RKO (cell line): ENCODE results near the gene POFUT1.
"Not testable (repeated sequence)": the region's sequence is repeated elsewhere in the genome, so short reads cannot be mapped to it uniquely, and the experiment has no call there.

Experiments
- DNase-seq: peaks from one replicate; pipeline ENCODE4 v3.0.0-alpha.2; 2016; ENCODE audit warnings: low spot score

The POFUT1 gene

DNA sequence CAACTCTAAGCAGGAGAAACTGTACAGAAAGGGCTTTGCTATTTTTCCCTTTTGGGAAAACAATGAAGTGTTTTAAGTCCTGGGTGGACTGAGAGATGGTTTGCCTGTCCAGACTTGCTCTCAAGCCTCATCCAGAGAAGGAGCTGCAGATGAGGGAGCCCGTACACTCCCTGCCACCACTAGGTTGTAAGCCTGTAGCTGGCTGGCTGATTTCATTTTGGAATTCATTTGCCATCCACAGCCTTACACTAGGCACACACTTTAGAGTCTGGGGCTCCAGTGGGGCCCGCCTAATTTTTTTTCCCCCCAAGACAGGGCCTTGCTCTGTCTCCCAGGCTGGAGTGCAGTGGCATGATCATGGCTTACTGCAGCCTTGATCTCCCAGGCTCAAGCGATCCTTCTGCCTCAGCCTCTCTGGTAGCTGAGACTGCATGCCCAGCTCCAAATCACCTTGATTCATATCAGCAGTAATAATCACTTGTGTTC lies 28.4 kb downstream of the POFUT1 start:
- no peak for DNase-seq

DNA sequence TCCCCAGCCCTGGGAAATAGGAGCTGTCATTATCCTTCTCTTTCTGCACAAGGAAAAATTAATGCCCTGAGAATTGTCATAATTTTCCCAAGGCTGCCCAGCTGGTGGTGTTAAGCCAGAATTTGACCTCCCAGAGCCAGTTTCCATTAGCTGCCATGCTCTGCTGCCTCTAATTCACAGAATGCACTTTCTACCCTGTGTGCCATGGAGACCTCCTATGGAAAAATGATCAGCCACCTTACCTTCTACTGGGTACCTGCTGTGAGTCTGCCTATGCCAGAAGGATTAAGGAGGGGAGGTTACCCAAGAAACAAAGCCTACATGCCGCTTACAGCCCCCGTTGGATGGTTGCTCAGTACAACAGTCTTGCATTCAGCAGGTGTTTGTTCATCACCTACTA lies 29.1 kb downstream of the POFUT1 start:
- DNase-seq, result no peak

DNA sequence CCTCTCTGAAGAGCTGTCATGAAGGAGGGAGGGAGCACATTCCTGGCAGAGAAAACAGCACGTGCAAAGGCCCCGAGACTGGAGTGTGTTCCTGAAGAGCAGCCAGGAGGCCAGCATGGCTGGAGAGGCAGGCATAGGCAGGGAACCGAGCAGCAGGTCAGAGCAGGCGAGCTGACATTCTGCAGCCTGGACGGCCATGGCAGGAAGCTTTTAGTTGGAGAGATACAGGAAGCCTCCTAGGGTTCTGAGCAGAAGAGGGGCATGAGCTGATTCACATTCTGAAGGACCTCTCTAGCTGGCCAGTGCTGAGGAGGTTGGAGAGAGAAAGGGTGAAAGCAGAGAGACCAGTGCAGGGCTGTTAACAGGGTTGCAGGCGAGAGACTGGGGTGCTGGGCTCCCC lies 29.7 kb downstream of the POFUT1 start:
- DNase-seq, result no peak

DNA sequence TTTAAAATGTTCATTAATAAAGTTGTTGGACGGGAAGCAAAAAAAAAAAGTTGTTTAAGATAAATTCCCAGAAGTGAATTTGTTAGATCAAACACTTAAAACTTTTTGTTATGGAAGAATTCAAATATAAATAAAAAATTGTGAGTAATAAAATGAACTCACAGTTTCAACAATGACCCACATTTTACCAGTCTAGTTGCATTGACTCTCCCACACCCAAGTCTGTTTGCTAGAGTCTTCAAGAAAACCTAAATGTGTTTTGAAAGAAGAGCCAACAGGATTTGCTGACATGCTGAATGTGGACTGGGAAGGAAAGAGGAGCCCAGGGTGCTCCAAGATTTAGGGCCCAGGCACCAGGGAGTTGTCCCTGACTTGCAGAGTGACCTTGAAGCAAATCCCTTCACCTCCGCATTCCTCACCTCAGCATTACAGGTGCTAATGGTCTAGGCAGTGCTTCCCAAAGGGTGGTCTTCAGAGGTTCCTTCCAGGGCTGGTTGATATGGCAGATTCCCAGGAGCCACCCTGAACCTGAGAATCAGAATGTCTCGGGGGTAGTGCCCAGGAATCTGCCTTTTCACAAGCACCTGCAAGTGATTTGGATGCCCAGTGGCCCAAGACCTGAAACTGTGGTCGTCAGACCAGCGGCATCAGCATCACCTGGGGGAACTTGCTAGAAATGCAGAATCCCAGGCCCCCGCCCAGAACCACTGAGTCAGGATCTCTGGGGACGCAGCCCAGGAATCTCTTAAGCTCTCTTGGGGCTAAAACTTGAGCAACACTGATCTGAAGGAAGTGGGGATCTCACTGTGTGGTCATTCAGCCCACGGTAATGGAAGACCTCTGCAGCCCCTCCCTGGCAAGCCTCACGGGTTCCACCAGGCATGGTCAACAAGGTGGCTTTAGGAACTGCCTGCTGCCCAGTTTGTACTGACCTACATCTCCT lies 31.1 kb downstream of the POFUT1 start:
- DNase-seq, result no peak

DNA sequence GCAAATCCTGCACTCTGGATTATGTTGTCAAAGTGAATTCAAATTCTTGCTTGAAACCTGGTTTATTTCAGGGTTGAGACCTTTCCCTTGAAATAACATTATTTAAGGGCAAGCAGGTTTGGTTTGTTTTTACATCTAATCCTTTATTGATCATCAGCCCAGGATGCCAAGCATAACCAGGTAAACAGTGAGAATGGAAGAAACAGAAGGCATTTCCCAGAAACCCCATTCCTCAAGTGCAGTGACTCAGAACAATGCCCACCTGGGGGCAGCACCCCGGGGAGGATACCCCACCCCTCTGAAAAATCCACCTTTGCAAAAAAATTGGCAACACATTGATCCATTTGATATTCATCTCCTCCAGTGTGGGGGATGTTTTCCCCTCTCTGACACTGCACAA lies 32.5 kb downstream of the POFUT1 start:
- DNase-seq, result no peak

DNA sequence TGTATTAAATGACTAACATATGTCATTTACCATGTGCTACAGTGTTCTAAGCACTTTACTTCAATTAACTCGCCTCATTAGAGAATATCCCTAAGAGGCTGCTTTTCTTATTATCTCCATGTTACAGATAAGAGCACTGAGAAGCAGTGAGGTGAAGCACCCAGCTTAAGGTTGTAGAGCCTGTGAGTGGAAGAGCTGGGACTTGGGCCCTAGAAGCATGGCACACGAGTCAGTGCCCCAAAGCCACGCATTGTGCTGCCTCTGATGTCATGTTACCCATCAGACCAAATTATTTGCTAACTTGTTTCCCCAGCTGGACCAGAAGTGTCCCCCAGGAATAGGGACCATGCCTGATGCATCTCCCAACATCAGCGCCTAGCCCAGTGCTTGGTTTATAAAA lies 34.1 kb downstream of the POFUT1 start:
- no peak for DNase-seq

DNA sequence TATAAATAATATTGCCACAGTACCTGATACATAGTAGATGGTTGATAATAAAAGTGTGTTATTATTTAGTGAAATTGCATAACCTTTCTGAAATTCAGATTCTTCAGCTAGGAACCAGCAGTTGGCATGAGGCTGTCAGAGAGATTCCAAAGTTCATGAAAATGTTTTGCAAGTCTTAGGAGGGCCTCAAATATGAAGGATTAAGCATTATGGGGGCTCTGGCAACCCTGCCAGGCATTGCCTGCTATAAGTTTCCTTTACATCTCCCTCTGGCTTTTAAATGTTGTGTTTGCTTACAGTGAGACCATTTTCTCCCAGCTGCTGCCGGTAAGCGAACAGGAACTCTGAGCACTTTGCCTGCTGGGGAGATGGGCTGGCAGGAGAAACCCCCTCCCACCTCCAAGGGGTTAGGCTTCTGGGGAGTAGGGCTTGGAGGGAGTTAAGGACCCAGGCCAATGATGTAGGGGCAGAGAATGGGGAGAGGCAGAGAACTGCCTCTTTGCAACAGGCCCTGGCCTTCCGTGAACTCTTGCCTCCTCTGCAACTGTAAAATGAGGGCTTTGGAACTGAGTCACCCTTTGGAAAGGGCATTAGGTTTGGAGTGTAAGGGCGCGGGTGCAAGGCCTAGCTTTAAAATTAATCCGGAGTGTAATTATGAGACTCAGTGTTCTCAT lies 36.6 kb downstream of the POFUT1 start:
- DNase-seq, result no peak

DNA sequence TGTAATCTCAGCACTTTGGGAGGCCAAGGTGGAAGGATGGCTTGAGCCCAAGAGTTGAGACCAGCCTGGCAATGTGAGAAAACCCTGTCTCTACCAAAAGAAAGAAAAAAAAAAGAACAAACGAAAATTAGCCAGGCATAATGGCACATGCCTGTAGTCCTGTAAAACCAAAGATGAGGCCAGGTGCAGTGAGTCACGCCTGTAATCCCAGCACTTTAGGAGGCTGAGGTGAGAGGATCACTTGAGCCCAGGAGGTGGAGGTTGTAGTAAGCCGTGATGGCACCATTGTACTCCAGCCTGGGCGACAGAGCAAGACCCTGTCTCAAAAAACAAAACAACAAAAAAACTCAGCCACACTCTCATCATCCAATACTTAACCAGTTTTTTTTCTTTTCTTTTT lies 37.3 kb downstream of the POFUT1 start:
- no peak for DNase-seq

DNA sequence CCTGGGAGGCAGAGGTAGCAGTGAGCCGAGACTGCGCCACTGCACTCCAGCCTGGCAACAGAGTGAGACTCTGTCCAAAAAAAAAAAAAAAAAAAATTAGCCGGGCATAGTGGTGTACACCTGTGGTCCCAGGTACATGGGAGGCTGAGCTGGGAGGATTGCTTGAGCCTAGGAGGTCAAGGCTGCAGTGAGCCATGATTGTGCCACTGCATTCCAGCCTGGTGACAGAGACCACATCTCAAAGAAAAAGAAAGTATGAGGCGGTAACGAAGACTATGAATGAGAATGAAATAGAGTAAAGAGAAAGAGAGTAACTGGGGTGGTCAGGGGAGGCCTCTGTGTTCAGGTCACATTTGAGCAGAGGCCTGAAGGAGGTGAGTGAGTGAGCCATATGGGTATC lies 38.5 kb downstream of the POFUT1 start:
- DNase-seq, result not testable (repeated sequence)

DNA sequence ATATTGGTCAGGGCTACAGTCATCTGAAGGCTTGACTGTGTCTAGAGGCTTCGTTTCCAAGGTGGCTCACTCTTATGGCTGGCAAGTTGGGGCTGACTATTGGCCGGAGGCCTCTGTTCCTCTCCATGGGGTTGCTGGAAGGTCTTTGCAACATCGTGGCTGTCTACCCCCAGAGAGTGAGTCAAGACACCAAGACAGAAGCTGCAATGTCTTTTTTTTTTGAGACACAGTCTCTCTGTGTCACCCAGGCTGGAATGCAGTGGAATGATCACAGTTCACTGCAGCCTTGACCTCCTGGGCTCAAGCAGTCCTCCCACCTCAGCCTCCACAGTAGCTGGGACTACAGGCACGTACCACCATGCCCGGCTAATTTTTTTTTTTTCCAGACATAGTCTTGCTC lies 40.4 kb downstream of the POFUT1 start:
- DNase-seq, result no peak

DNA sequence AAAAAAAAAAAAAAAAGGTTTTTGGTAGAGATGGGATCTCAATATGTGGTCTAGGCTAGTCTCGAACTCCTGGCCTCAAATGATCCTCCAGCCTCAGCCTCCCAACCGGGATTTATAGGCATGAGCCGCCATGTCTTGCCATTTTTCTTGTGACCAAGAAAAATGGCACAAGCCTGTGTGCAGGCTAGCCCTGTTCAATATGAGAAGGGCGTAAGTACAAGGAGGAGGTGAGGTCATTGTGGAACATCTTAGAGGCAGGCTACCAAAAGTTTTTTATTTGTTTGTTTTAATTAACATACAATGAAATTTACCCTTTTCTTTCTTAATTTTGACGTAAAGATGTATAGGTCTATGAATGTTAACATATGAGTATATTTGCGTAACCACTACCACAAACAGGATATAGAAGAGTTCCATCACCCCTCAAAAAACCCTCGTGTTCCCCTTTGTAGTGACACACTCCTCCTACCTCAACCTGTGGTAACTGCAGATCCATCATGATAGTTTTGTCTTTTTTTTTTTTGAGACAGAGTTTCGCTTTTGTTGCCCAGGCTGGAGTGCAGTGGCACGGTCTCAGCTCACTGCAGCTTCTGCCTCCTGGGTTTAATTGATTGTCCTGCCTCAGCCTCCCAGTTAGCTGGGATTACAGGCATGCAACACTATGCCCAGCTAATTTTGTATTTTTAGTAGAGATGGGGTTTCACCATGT lies 41.5 kb downstream of the POFUT1 start:
- DNase-seq, result no peak

DNA sequence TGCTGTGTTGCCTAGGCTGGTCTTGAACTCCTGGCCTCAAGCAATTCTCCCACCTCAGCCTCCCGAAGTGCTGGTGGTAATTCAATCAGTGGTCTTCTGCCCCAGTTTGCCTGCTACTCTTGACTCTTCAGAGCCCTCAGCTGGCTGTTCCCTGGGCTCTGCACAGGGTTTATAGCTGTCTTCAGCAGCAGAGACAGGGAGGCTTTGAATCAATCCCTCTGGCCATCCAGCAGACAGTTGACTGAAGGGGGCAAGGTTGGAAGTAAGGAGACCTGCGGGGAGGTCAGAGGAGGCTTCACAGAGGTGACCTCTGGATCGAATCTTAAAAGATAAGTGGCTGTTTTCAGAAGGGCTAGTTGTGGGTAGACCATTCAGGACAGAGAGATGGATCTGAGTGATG lies 43.8 kb downstream of the POFUT1 start:
- DNase-seq, result no peak

DNA sequence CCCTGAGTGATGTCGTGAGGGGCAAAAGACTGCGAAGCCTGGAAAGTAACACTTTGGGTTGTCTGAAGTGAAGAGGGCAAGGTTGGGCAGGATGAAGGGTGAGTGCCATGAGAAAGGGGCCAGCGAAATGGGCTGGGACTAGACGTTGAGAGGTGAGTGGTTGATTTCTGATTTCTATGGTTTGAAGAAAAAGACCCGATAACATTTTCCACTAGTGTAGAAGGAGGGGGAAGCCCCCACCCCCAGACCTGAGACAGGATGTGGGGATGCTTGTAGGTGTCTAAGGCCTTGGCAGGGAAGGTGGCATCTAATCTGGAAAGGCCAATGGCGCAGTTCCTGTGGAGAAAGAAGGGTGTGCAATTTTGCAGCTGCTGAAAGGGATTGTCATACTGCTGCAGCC lies 44.5 kb downstream of the POFUT1 start:
- DNase-seq, result no peak

DNA sequence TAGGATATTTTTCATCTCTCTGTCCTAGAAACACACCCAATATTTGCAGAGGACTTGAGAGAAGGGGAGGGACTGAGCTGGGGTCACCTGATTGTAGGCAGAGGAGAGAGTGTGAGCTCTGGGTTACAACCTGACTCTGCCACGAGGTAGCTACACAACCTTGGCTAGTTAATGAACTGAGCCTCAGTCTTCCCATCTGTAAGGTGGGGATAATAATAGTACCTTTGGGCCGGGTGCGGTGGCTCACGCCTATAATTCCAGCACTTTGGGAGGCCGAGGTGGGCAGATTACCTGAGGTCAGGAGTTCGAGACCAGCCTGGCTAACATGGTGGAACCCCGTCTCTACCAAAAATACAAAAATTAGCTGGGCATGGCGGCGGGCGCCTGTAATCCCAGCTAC lies 53.3 kb downstream of the POFUT1 start:
- not testable (repeated sequence) for DNase-seq

DNA sequence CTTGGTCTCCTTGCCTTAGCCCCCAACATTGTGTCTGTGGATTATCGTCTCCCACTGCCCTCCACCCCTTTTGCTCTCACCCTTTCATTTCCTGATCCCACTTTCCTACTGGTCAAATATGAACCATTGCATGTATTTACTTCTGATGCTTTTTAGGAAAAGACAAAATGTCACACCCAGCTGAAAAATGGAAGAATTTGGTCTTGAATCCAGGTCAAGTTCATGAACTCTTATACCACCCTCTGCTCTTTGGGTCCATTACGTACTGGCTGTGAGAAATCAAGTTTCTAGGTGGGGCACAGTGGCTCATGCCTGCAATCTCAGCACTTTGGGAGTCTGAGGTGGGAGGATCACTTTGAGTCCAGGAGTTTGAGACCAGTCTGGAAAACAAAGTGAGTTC lies 54.0 kb downstream of the POFUT1 start:
- DNase-seq, result no peak

DNA sequence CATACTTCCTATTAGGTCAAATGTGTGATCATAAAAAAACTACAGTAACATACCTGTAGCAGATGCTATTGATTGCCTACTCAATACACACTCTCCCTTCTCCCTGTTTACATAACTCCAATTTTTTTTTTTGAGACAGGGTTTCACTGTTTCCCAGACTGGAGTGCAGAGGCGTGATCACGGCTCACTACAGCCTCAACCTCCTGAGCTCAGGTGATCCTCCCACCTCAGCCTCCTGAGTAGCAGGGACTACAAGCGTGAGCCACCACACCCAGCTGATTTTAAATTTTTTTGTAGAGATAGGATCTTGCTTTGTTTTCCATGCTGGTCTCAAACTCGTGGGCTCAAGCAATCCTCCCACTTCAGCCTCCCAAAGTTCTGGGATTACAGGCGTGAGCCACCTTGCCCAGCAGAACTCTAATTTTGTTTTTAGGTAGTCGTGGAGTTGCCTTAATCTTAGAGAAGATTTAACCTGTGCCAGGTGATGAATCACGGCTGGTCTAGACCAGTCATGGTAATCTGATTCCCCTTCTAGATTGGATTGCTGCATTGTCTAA lies 55.8 kb downstream of the POFUT1 start:
- DNase-seq, result no peak

DNA sequence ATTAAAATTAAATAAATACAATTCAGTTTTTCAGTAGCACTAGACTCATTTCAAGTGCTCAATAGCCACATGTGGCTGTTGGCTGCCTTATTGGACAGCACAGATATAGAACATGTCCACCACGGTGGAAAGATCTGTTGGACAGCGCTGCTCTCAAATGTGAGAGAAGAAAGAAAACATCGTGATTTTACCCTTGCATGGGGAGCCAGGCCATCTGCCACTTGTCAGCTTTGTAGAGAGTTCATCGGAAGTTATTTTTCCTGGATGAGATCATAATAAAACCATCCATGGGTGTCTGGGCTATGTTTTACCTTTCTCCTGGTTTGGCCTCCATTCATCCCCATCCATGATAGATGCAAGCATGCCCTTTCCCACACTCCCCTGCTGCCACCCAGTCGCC lies 63.9 kb downstream of the POFUT1 start:
- no peak for DNase-seq

DNA sequence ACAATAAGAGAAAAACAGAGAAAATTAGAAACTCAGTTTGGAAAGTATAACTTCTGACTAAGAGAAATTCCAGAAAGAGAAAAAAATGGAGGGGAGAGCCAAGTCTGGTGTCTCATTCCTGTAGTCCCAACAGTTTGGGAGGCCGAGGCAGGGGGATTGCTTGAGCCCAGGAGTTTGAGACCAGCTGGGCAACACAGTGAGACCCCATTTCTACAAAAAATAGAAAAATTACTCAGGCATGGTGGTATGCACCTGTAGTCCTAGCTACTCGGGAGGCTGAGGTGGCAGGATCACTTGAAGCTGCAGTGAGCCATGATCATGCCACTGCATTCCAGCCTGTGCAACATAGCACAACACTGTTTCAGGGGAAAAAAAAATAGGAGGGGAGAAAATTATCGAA lies 66.7 kb downstream of the POFUT1 start:
- no peak for DNase-seq

DNA sequence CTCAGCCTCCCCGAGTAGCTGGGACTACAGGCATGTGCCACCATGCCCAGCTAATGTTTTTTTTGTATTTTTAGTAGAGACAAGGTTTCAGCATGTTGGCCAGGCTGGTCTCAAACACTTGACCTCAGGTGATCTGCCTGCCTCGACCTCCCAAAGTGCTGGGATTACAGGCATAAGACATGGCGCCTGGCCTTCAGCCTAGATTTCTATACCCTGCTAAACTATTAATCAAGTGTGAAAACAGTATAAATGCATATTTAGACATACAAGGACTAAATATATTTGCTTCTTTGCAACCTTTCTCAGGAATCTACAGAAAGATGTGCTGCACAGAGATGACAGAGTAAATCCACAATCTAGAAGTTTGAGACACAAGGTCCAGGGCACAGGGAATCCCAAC lies 67.5 kb downstream of the POFUT1 start:
- DNase-seq, result not testable (repeated sequence)

DNA sequence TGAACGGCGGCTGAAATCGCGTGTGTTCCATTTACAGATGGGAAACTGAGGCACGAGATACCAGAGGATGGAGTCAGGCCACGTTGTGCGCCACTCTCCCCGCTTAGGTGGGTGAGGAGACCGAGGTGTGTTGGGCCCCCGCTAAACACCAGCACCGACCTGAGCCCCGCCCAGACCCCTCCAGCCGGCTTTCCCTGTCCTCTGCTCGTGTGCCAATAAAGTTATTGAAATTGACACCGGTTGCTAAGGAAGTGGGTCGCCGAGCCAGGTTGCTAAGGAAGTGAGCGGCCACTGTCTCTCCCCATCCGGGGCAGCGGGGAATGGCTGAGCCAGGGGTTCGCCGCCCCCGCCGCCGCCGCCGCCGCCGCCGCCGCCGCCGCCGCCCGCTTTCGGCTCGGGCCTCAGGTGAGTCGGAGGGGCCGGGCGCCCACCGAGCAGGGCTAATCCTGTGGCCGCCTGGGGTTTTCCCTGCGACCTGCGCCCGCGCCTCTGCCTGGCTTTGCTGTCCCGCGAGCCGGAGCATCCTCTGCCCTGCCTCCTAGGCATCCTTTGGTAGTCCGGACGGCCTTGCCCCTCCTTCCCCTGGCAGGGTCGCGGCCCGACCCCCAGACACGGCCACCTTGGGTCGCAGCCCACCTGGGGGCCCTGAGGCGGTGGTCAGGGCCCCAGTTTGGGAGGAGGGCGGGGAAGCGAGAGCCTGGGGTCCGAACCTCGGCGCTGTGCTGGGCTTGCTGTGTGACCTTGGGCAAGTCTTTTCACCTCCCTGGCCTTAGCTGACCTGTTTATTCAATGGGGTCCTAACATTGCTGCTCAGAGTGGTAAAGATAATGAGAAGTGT lies 69.9 kb downstream of the POFUT1 start, which contains the start of gene KIF3B:
Gene KIF3B, plus strand, starts transcription at position 291 of the 838 bp plus-strand sequence. CDS start 32,127 bp downstream, outside the sequence.
- peak; percentile 96 for DNase-seq

DNA sequence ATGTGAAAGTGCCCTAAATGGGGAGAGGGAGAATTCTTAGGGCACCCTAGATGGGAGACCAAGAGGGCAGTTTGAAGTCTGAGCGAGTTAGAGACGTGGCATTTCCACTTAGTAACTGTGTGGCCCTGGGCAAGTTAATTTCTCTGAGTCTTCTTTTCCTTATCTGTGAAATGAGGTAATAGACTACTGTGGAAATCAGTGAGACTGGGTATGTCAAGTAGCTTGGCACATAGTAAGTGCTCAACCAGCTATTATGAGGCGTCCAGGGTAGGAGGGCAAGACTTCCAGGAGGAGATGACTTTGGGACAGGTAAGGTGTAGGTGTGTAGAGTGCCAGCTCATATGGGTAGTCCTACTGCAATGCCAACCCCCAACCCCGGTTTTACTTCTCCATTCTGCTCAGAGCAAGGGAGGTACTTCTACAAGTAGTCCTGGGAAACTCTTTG lies 70.5 kb downstream of the POFUT1 start:
- DNase-seq, result peak; percentile 38
